Measurements from ENCODE around the gene MKLN1.

MKLN1 gene

GRCh38 chr7:131517218-131517923, 189.7 kb downstream of the MKLN1 start:
- Mint-ChIP-seq H3K4me3 (no peak overlapping the region), H3K9me3 (no peaks in the 10 kb centered on the region), H3K36me3 (ENCODE audit: low read depth) (no peaks in the 10 kb centered on the region), H3K27ac (no peak overlapping the region), H3K27me3 (ENCODE audit: low read depth) (no peaks in the 10 kb centered on the region), H3K4me1 (ENCODE audit: low read depth) (peaks cover 11% of the 10 kb centered on the region)
- DNase-seq (ENCODE audit: low spot score), result no peak

GRCh38 chr7:131518626-131519025, 190.9 kb downstream of the MKLN1 start:
- Mint-ChIP-seq H3K4me3 (no peak overlapping the region), H3K4me1 (ENCODE audit: low read depth) (peaks cover 12% of the 10 kb centered on the region), H3K36me3 (ENCODE audit: low read depth) (no peaks in the 10 kb centered on the region), H3K27me3 (ENCODE audit: low read depth) (no peaks in the 10 kb centered on the region), H3K27ac (no peak overlapping the region), H3K9me3 (peaks cover 3% of the 10 kb centered on the region)
- DNase-seq (ENCODE audit: low spot score), result no peak

GRCh38 chr7:131521651-131522163, 194.0 kb downstream of the MKLN1 start:
- peak overlapping the region; percentile 52 for H3K27ac Mint-ChIP-seq
- H3K36me3 Mint-ChIP-seq (ENCODE audit: low read depth), result no peaks in the 10 kb centered on the region
- no peak for DNase-seq (ENCODE audit: low spot score)
- H3K4me3 Mint-ChIP-seq, result no peak overlapping the region
- peaks cover 11% of the 10 kb centered on the region for H3K27me3 Mint-ChIP-seq (ENCODE audit: low read depth)
- peaks cover 3% of the 10 kb centered on the region for H3K9me3 Mint-ChIP-seq
- H3K4me1 Mint-ChIP-seq (ENCODE audit: low read depth), result peaks cover 12% of the 10 kb centered on the region

- no peaks in the 10 kb centered on the region for H3K36me3 Mint-ChIP-seq (ENCODE audit: low read depth)
- H3K4me3 Mint-ChIP-seq, result peak overlapping the region; percentile 17
- DNase-seq (ENCODE audit: low spot score), result no peak
- peaks cover 15% of the 10 kb centered on the region for H3K27me3 Mint-ChIP-seq (ENCODE audit: low read depth)
- peak overlapping the region; percentile 73 for H3K27ac Mint-ChIP-seq
- H3K9me3 Mint-ChIP-seq, result peaks cover 3% of the 10 kb centered on the region
- H3K4me1 Mint-ChIP-seq (ENCODE audit: low read depth), result peaks cover 16% of the 10 kb centered on the region
These were observed 194.8 kb downstream of the MKLN1 start for GRCh38 chr7:131522325-131522930.

- H3K4me1 Mint-ChIP-seq (ENCODE audit: low read depth), result peaks cover 17% of the 10 kb centered on the region
- H3K27me3 Mint-ChIP-seq (ENCODE audit: low read depth), result peaks cover 18% of the 10 kb centered on the region
- H3K36me3 Mint-ChIP-seq (ENCODE audit: low read depth), result no peaks in the 10 kb centered on the region
- H3K9me3 Mint-ChIP-seq, result peaks cover 3% of the 10 kb centered on the region
- no peak overlapping the region for H3K27ac Mint-ChIP-seq
- DNase-seq (ENCODE audit: low spot score), result no peak
- no peak overlapping the region for H3K4me3 Mint-ChIP-seq
These were observed 196.4 kb downstream of the MKLN1 start for GRCh38 chr7:131524115-131524514.

- Mint-ChIP-seq H3K9me3 (peaks cover 3% of the 10 kb centered on the region), H3K4me1 (ENCODE audit: low read depth) (peaks cover 17% of the 10 kb centered on the region), H3K27me3 (ENCODE audit: low read depth) (peaks cover 18% of the 10 kb centered on the region), H3K27ac (no peak overlapping the region), H3K36me3 (ENCODE audit: low read depth) (no peaks in the 10 kb centered on the region), H3K4me3 (no peak overlapping the region)
- DNase-seq (ENCODE audit: low spot score), result no peak
These were observed 197.0 kb downstream of the MKLN1 start for GRCh38 chr7:131524703-131525102.

- H3K36me3 Mint-ChIP-seq (ENCODE audit: low read depth), result no peaks in the 10 kb centered on the region
- H3K4me3 Mint-ChIP-seq, result no peak overlapping the region
- no peak for DNase-seq (ENCODE audit: low spot score)
- H3K9me3 Mint-ChIP-seq, result peaks cover 3% of the 10 kb centered on the region
- H3K4me1 Mint-ChIP-seq (ENCODE audit: low read depth), result peaks cover 17% of the 10 kb centered on the region
- H3K27me3 Mint-ChIP-seq (ENCODE audit: low read depth), result peaks cover 18% of the 10 kb centered on the region
- no peak overlapping the region for H3K27ac Mint-ChIP-seq
These were observed 198.1 kb downstream of the MKLN1 start for GRCh38 chr7:131525820-131526219.

GRCh38 chr7:131527456-131527855, 199.8 kb downstream of the MKLN1 start:
- peaks cover 18% of the 10 kb centered on the region for H3K27me3 Mint-ChIP-seq (ENCODE audit: low read depth)
- H3K4me1 Mint-ChIP-seq (ENCODE audit: low read depth), result peaks cover 12% of the 10 kb centered on the region

GRCh38 chr7:131529179-131529578, 201.5 kb downstream of the MKLN1 start:
- Mint-ChIP-seq H3K9me3 (no peaks in the 10 kb centered on the region), H3K36me3 (ENCODE audit: low read depth) (no peaks in the 10 kb centered on the region), H3K4me1 (ENCODE audit: low read depth) (peaks cover 6% of the 10 kb centered on the region), H3K4me3 (no peak overlapping the region), H3K27me3 (ENCODE audit: low read depth) (peaks cover 19% of the 10 kb centered on the region), H3K27ac (no peak overlapping the region)
- no peak for DNase-seq (ENCODE audit: low spot score)

More at GRCh38 chr7:131527456-131527855, 199.8 kb downstream of the MKLN1 start:
- no peak overlapping the region for H3K4me3 Mint-ChIP-seq
- no peaks in the 10 kb centered on the region for H3K36me3 Mint-ChIP-seq (ENCODE audit: low read depth)
- H3K9me3 Mint-ChIP-seq, result peaks cover 3% of the 10 kb centered on the region
- H3K27ac Mint-ChIP-seq, result no peak overlapping the region
- DNase-seq (ENCODE audit: low spot score), result no peak

GRCh38 chr7:131529617-131530016, 201.9 kb downstream of the MKLN1 start:
- Mint-ChIP-seq H3K9me3 (no peaks in the 10 kb centered on the region), H3K27me3 (ENCODE audit: low read depth) (peaks cover 17% of the 10 kb centered on the region), H3K4me1 (ENCODE audit: low read depth) (peaks cover 6% of the 10 kb centered on the region), H3K27ac (no peak overlapping the region), H3K36me3 (ENCODE audit: low read depth) (no peaks in the 10 kb centered on the region), H3K4me3 (no peak overlapping the region)
- DNase-seq (ENCODE audit: low spot score), result no peak

GRCh38 chr7:131530137-131530536, 202.5 kb downstream of the MKLN1 start:
- no peaks in the 10 kb centered on the region for H3K36me3 Mint-ChIP-seq (ENCODE audit: low read depth)
- no peak for DNase-seq (ENCODE audit: low spot score)
- no peaks in the 10 kb centered on the region for H3K9me3 Mint-ChIP-seq
- H3K4me1 Mint-ChIP-seq (ENCODE audit: low read depth), result peaks cover 6% of the 10 kb centered on the region
- peaks cover 17% of the 10 kb centered on the region for H3K27me3 Mint-ChIP-seq (ENCODE audit: low read depth)
- no peak overlapping the region for H3K4me3 Mint-ChIP-seq
- no peak overlapping the region for H3K27ac Mint-ChIP-seq

GRCh38 chr7:131532570-131533091, 205.0 kb downstream of the MKLN1 start:
- H3K27me3 Mint-ChIP-seq (ENCODE audit: low read depth), result peaks cover 4% of the 10 kb centered on the region
- no peaks in the 10 kb centered on the region for H3K4me1 Mint-ChIP-seq (ENCODE audit: low read depth)
- no peak overlapping the region for H3K4me3 Mint-ChIP-seq
- no peaks in the 10 kb centered on the region for H3K36me3 Mint-ChIP-seq (ENCODE audit: low read depth)
- H3K27ac Mint-ChIP-seq, result no peak overlapping the region
- DNase-seq (ENCODE audit: low spot score), result no peak
- no peaks in the 10 kb centered on the region for H3K9me3 Mint-ChIP-seq

GRCh38 chr7:131533151-131533559, 205.5 kb downstream of the MKLN1 start:
- no peak overlapping the region for H3K27ac Mint-ChIP-seq
- no peaks in the 10 kb centered on the region for H3K9me3 Mint-ChIP-seq
- no peak overlapping the region for H3K4me3 Mint-ChIP-seq
- no peak for DNase-seq (ENCODE audit: low spot score)
- H3K4me1 Mint-ChIP-seq (ENCODE audit: low read depth), result no peaks in the 10 kb centered on the region
- H3K36me3 Mint-ChIP-seq (ENCODE audit: low read depth), result no peaks in the 10 kb centered on the region
- peaks cover 3% of the 10 kb centered on the region for H3K27me3 Mint-ChIP-seq (ENCODE audit: low read depth)

Measured in T-helper 2 cell treated with Interferon-gamma antibody and Interleukin-4, amounts not matched to agents 5 μg/mL and 100 μg/mL, for 36 hours (primary cell).